ENCODE results near the gene TMPRSS6.

TMPRSS6 gene

DNA sequence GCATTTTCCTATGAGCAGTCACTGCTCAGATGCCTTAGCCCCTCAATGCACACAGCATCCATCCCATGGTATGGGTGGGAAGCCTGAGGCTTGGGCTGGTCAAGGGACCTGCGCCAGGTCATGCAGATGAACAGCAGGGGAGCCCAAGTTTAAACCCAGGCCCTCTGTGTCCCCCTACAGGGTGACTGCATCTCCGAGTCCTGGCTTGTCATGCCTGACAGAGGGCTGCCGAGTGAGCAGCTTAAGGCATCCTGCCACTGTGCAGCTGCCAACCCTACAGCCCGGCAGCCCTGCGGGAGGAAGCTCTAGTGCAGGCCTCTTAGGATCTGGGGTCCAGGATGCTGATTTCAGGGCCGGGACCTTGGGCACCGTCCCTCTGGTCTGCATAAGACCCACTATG lies 30.2 kb upstream of the TMPRSS6 start:
- no peak for DNase-seq

DNA sequence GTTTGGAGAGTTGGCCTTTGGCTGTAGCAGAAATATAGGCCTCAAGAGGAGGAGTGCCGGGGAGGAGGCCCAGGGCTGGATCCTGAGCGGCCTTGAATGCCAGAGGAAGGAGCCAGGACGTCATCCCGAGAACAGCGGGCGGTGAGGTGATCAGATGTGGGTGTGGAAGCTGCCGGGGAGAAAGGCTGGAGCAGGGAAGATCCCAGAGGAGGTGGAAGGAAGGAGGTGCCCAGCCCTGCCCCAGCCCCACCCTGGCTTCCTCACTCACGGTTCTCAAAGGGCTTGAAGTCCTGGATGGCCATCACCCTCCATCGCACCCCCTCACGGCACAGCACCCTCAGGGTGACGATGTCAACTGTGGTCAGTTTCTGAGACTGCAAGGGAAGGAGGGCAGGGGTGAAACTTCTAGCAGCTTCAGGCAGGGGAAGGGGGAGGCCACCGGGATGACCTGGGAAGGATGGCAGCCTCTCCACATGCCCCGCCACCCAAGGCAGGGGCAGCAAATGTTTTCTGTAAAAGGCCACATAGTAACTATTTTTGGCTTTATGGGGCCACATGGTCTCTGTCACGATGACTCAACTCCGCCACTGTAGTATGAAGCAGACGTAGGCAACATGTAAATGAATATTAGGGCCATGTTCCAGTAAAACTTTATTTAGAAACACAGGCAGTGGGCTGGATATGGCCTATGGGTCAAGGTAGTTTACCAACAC lies 29.5 kb upstream of the TMPRSS6 start:
- DNase-seq = no peak

DNA sequence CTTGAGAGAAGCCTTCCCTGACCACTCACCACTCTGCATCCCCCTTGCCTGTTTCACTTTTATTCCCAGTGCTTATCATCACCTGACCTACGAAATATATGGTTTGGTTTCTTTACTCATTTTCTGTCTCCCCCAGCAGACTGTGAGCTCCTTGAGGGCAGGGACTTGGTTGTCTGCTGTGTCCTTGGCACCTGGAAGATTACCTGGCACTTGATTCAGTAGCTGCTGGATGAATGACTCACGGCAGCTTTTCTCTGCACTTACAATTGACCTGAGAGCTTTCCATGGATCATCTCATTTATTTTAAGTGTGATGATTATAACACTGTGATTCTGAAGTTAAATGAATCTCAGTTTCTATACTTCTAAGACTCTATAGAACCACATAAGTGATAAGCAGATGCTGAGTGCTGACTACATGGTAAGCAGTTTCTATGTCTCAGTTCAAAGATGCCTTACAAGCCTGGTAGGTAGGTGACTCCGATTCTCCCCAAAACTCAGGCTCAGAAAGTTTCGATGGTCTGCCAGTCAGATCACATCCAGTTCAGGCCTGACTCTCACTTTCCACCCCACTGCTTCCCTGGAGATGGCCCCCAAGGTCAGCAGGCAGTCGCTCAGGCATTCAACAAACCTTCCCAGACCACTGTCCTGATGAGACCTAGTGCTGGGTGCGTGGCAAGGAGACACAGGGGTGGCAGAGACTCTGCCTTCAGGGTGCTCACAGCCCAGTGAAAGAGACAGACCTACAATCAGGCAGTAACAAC lies 28.6 kb upstream of the TMPRSS6 start:
- DNase-seq = no peak

GRCh38 chr22:37137131-37137530 lies 27.6 kb upstream of the TMPRSS6 start:
- no peak for DNase-seq

- no peak for DNase-seq
These were observed 25.5 kb upstream of the TMPRSS6 start for GRCh38 chr22:37135023-37135422.

DNA sequence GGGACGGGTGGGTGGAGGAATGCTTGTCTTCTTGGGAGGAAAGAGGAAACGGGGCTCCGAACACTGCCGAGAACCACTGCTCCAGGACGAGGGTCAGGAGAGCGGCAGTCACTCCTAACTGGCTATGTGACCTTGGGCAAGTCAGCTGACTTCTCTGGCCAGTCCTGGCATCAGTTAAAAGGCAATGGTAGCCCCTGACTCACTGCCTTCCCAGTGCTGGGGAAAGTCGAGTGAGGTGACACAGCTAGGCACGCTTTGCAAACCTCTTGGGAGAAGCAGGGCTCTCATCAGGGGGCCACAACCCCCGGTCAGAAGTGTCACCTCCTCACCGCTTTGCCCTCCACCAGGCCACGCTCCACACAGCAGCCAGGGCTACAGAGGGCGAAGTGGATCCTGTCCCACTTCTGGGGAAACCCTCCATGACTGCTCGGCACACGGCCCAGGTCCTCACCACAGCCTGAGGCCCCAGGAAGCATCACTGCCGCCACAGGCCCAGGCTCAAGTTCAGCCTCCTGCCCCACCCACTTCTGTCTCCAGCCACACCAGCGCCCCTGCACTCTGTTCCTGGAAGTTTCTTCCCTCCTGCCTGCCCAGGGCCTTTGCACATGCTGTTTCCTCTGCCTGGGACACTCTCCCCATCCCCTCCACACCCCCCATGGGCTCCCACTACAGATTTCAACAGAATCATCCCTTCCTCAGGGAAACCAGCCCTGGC lies 23.9 kb upstream of the TMPRSS6 start:
- no peak for DNase-seq

- no peak for DNase-seq
These were observed 23.3 kb upstream of the TMPRSS6 start for GRCh38 chr22:37132773-37133172.

- no peak for DNase-seq
These were observed 20.4 kb upstream of the TMPRSS6 start for GRCh38 chr22:37129866-37130441.

- no peak for DNase-seq
These were observed 19.2 kb upstream of the TMPRSS6 start for GRCh38 chr22:37128555-37129281.

- DNase-seq = no peak
These were observed 17.9 kb upstream of the TMPRSS6 start for GRCh38 chr22:37127350-37127878.

- DNase-seq = peak; percentile 42
These were observed 17.4 kb upstream of the TMPRSS6 start for GRCh38 chr22:37126882-37127281.

DNA sequence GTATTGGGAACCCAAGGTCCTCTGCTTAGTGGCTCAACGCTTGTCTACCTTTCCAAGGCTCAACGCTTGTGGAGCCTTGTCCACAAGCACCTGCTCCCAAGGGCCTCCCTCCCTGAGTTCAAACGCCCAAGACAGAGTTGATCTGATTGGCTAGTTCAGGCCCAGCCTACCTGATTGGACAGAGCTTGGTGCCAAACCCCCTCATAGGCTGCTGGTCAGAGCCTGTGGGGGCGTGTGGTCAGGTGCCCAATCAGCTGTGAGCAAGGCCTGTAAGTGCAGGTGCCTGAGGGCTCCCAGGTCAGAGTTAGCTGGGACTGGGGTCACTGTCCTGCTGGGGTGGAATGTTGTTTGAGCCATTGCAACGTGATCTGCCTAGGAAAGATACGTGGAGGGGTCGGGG lies 16.9 kb upstream of the TMPRSS6 start:
- DNase-seq = no peak

GRCh38 chr22:37123649-37124048 lies 14.1 kb upstream of the TMPRSS6 start:
- no peak for DNase-seq

DNA sequence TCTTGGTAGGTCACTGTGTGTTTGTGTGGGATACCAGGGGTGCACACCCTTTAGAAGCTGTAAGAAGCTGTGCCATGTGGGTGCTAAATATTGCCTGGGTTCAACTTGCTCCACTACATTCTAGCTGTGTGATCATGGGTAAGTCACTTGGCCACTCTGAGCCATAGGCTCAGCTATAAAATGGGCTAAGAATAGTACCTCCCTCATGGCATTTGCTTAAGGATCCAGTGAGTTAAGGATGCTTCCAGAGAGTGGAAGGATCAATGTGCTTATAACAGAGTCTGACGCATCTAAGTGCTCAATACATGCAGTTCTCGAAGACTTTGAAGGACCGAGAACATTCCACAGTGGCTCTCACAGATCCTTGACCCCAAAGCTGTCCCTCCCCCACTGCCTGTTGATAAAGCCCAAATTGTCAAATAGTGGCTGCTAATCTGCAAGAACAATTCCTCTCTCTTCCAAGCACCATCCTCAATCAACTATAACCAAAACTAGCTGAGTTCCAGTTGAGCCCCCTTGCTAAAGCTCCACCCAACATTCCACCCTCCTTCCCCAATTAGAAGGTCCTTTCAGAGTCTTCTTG lies 13.2 kb upstream of the TMPRSS6 start:
- no peak for DNase-seq

GRCh38 chr22:37121887-37122591 lies 12.5 kb upstream of the TMPRSS6 start:
- peak; percentile 89 for DNase-seq

GRCh38 chr22:37120569-37121340 lies 11.2 kb upstream of the TMPRSS6 start:
- DNase-seq = no peak

DNA sequence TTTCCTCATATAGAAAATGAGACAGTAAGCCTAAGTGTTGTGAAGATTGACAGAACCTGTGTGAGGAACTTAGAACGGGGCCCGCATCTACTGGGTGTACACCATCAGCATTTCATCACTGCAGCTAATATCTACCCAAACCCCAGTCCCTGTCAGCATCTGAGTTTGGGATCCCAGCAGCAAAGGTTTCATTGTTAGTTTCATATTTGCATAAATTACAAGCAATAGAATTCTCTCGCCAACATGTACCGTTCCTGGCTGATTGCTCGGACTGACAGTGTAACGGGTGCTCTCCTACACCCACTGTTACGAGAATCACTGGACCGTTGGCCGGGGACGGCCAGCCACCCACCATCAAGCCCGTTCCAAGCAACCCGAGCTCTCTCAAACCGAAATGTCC lies 10.4 kb upstream of the TMPRSS6 start:
- DNase-seq = no peak

DNA sequence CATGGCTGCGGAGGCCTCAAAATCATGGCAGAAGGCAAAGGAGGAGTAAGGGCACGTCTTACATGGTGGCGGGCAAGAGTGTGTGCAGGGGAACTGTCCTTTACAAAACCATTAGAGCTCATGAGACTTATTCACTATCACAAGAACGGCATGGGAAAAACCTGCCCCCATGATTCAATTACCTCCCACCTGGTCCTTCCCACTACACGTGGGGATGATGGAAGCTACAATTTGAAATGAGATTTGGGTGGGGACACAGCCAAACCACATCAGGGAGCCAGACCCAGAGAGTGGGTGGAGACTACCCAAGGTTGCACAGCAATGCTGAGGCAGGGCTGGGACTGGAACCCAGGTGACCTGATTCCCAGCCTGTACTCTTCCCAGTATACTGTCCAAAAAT lies 8.6 kb upstream of the TMPRSS6 start:
- DNase-seq = no peak

GRCh38 chr22:37117092-37117491 lies 7.6 kb upstream of the TMPRSS6 start:
- DNase-seq = no peak

DNA sequence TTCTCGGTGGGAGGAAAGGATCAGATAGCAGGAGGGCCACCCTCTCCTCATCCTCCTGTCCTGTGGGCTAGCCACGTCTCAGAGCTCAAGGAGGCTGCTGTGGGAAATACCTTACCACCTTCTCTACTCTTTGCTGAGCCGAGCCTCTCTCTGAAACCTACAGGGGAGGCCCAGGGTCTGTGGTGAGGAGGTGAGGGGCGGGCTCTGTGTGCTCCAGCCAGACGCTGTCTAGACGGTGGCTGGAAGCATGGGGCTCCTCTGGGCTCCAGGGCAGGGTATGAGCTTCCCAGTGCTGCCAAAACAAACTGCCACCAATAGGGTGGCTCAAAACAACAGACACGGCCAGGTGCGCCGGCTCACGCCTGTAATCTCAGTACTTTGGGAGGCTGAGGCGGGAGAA lies 5.5 kb upstream of the TMPRSS6 start:
- no peak for DNase-seq

DNA sequence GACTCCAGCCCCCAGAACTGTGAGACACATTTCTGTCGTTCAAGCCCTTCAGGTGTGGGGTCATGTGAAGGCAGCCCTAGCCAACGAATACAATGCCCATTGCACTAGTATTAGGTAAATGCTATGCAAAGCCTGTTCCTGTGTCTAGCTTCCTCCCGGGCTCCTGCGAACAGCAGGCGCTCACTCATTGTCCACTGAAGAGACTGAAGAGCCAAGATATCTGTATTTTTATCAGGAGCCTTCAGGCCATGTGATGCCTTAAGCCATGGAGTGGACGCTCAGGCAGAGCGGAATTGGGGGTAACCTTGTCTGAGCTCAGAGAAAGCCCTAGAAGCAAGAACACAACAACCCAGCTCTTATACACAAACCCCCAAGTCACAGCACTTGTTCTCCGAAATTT lies 4.2 kb upstream of the TMPRSS6 start:
- no peak for DNase-seq
